Pulmonary artery endothelial cell (primary cell): ENCODE measurements around the gene BUB3. TPM values are rescaled to one million over a fixed set of nuclear protein-coding genes. Genes with fewer than 3 reads are reported as not detected.
A peak's percentile ranks its signal among the peaks of the same experiment; 100 is the strongest.

ENCODE experiments used
- DNase-seq: peaks from one replicate; pipeline ENCODE4 v3.0.0-alpha.2; 2011; ENCODE audit warnings: low read depth, low spot score
- total RNA-seq: library from RNA; depleted of rRNA; stranded (reverse); fragments of >200 nt; gene quantifications from 2 replicates; pipeline ENCODE4 v1.2.3, GENCODE V29; 2014

The BUB3 gene, protein sequence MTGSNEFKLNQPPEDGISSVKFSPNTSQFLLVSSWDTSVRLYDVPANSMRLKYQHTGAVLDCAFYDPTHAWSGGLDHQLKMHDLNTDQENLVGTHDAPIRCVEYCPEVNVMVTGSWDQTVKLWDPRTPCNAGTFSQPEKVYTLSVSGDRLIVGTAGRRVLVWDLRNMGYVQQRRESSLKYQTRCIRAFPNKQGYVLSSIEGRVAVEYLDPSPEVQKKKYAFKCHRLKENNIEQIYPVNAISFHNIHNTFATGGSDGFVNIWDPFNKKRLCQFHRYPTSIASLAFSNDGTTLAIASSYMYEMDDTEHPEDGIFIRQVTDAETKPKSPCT
- 323 and 341 TPM in 2 replicates for total RNA-seq

DNA sequence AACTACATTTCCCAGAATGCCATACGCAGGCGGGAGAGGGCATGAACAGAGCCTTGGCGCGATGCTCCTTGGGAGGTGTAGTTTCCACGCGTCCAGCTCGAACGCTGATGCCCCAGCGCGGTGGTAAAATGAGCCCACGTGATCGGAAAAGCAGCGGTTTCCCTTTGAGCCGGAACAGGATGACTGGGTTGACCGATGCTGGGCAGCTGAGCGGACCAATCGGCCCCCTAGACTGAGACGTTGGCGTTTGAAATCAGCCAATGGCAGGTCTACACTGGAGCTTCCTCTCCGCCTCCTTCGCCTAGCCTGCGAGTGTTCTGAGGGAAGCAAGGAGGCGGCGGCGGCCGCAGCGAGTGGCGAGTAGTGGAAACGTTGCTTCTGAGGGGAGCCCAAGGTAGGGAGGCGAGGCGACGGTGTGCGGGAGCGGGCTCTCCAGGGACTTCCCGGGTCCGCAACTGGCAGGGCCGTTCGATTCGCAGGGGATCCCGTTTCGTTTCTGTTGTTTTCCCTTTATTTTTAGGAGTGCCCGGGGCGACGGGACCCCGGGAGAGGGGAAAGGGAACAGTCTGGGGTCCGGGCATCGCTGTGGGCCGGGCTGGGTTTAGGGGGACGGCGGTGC, at the start of gene BUB3:
BUB3 (plus strand) TSS at position 311 of the 619 bp plus-strand sequence. CDS start 516 bp downstream, outside the sequence.
- DNase-seq, result peak; percentile 98

DNA sequence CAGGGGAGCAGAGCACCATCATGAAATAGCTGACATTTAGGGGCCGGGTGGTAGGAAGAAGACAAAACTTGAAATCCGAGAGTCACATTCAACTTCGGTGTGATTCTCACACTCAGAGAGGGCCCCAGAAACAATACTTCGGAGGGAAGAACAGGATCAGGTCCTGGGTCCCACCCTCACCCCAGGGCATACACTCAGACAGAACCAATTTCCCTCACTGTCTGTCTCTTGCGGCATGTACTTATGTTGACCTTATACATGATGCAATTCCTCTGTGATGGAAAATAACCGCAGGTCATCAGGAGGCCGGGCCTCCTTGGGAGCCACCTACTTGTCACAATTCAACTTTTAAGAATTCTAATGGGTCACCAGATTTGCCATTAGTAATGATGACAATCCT, 44.7 kb upstream of the BUB3 start:
- DNase-seq, result no peak

DNA sequence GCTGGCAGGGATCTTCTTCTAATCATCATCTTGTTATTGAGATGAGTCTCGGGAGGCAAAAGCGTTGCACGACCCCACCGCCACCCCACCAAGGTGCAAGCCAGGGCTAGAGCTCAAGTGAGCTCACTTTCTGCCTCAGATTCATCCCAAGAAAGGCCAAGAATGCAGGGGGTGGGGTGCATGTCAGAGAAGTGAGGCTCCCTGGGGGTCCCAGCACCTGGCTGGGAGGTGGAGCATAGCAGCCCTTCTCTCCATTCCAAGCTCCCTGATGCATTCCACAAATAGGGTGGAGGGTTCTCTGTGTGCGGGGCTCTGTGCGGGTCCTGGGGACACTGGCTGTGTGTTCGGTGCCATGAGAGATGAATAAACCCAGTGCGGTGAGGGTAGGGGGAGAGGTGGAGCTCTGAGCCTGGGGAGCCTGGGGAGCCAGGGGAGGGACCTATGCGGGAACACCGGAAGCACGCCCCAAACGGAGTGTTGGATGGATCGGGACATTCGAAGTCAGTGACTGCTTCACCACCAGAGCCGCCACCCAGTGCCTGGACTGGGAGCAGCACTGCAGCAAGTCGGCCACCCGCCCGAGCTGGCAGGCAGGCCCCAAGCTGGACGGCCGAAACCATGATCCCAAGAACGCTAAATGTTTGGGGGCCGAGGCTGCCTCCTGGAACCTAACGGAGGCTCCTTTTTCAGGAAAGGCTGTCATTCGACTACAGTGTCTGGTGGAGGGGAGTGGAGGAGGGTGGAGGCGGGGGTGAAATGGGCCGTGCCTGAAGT, 36.4 kb upstream of the BUB3 start:
- no peak for DNase-seq

DNA sequence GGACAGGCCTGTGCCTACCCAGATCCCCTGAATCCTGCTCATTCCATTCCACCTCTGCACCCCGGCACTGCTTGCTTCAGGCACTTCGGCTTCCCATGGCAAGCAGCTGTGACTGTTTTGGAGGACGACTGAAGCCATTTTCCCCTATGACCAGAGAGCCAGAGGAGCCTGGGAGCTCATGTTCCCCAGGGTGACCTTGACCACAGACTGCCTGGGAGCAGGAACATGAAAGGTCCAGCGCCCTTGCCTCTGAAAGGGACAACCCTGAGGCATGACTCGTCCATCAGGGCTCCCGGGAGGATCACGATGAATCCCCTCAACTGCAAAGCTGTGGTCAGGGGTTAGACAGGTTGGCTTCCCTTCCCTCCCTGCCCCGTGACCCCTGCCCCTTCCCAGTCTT, 35.1 kb upstream of the BUB3 start:
- DNase-seq, result no peak

DNA sequence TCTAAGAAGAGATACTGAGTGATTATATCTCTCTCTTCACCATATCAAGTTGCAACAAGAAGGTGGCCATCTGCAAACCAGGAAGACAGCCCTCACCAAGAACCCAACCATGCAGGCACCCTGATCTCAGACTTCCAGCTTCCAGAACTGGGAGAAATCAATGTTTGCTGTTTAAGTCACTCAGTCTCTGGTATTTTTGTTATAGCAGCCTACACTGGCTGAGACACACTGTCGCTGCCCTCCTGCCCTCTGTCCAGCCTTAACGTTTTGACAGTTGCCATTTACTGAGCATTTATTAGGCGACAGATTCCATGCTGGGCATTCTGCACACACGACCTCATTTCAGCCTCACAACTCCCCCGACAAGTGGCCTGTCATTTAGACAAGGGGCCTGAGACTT, 28.0 kb upstream of the BUB3 start:
- DNase-seq, result no peak

DNA sequence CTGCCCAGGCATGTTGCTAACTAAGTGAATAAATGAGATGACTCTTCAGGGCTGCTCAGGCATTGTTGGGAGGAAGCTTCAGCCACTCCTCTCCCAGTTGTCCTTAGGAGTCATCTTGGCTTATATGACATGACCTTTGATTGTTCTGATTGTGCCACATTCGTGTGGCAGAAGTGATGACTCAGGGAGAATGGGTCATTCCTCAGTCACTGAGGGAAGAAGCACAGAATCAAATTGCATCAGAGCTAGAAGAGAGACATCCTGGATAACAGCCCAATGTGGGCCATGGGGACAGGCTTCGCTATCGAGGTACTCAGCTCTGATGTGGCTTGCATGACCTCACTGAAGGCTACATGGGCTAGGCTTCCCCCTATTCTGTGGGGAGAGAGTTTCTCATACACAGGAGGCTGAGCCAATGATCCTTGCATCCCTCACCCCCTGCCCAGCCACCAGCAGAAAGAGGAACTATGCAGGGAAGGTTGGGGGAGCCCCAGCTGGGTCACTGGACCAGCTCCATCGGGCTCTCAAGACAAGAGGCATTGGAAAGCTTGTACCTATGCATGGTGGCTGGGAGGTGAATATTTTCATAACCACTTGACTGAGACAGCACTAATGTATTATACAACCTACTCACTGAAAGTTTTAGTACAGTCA, 24.5 kb upstream of the BUB3 start:
- DNase-seq, result no peak

DNA sequence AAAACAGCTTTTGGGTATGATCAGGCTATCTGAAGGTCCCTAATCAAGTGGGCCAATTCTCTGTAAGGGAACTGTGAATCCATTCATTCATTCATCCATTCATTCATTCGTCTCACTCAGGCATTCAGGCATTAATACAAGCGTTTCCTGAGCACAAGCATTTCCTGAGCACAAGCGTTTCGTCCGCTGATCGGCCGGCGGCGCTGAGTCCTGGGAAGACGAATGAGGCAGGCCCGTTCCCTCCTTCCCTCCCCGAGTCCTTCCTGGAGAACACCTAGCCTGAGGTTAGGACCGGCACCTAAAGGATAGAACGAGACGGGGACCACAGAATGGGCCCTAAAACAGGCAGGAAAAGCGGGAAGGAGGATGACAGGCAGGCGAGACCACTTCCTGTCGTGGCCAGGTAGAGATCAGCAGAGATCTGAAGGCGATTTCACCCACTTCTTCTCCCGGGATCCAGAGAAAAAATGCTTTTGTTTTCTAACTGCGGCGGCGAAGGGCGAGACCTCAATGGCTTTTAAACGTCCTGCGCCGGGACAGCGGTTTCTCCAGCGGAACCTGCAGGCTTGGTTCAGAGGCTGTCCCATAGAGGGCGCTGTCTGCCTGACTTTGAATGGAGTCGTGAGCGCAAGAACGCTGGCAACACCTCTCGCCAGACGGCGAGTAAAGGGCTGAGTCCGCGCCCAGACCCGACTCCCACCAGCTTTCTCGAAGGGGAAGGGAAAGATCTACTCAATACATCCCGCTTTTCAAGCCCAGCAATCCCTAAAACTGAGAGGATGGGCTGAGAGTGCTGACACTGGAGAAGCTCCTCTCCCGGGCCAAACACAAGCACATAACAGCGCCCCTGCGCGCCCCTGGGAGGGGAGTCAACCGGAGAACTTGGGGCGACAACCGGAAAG, 21.4 kb upstream of the BUB3 start:
- DNase-seq, result peak; percentile 26

DNA sequence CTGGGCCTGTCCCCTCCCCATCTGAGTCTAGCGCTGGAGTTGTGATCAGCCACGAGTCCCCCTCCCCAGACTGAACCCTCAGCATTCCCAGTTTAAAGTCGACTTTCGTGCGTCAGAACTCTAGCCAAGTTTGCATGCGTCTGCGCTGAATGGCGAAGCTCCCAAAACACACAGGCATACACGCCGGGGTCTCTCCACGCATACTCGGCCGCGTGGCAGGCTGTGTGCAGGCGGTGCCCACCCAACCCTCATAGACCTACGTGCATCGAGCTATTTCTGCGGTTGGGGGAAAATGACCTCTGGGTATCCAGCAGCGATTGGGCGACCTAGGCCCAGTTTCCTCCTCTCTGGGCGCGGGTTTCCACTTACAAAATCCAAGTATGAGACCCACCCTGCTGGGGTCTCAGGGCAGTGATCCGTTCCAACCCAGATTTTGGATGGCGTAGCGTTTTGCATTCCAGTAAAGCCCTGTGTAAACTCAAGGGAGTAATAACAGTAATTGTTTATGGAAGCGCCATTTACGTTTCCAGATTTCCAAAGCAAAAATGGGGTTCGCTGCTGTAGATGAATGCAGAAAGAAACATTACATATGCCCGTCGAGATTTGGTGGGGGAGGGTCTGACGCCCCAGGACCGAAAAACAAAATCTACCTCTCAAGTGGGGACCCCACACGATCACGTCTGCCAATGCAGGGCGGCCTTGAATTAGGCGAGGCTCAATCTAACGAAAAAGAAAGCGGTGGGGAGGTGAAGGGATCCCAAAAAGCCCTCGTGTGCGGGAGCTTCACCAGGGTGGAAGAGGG, 20.5 kb upstream of the BUB3 start:
- no peak for DNase-seq

DNA sequence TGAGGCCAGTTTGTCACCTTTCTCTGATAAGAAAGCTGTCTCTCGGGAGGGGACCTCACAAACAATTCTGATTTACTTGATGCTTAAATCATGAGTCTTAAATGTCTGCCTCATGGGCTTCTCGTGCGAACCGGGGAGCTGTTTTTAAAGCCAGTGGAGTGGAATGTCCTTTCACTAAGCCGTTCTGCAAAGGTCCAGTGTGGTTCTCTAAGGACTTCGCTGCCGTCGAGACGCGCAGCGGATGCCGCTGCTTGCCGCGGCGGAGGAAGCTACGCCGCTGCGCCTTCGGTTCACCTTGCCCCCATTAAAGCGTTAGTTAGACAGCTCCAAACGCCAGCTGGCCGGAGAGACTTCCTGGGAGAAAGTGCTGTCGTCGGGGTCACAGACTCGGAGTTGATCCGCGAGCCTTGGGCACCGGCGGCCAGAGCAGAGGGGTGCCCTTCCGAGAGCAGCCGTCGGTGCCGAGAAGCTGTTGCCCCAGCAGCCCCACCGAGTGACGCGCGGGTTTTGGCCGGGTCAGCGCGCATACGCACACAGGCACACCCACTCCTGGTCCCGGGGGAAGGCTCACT, 19.8 kb upstream of the BUB3 start:
- no peak for DNase-seq

DNA sequence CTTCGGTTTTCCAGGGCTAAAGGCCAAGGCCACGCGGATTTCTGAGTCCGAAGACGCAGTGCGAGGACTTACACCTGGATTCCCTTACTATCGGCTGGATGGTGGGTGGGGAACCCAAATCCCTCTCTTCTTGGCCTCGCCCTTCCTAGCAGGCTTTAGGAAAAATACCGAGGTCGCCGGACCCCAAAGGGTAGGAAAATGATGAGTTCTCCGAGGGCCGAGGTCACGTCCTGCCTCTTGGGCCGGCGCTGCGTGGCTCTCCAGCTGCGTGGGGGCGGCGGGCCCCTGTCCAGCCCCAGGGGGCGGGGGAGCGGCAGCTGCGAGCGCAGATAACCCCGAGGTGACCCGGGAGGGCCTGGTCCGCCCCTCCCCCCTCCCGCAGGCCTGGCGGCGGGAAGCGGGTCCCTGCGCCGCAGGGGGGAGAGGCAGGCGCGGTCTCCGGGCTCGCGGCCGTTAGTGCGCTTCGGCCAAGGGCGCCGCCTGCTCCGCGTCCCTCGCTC, 19.2 kb upstream of the BUB3 start:
- no peak for DNase-seq

DNA sequence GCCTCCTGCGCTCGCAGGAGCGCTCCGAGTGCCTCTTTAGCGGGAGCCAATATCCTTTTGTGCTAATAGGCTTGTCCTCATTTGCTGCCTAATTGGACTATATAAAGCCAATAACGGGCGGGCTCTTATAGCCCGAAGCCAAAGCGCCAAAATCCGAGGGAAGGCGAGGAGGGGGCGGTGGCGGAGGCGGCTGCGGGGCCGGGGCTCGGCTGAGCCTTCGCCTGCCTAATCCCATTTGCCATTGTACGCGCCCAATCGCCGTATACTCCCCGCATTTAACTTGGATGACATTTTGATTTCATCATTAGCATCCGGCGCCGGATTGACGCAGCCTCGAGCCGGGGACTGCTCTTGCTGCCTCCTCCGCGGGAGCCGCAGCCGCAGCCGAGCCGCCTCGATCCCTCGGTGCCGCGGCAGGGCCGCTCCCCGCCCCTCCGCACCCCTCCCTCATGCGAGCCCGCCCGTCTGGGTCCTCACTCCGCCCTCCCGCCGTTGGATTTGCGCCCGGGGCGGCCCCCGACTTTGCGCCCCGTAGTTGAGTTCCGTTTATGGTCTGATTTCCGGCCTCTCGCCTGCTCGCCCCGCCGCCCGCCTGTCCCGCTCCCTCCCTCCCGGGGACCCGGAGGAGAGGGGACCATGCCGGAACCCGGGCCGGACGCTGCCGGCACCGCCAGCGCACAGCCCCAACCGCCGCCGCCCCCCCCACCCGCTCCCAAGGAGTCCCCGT, 18.6 kb upstream of the BUB3 start, which contains the start of gene HMX3:
HMX3 (plus strand) TSS at position 556 of the 727 bp plus-strand sequence; CDS start at position 637, 81 bp downstream.
- DNase-seq, result no peak

DNA sequence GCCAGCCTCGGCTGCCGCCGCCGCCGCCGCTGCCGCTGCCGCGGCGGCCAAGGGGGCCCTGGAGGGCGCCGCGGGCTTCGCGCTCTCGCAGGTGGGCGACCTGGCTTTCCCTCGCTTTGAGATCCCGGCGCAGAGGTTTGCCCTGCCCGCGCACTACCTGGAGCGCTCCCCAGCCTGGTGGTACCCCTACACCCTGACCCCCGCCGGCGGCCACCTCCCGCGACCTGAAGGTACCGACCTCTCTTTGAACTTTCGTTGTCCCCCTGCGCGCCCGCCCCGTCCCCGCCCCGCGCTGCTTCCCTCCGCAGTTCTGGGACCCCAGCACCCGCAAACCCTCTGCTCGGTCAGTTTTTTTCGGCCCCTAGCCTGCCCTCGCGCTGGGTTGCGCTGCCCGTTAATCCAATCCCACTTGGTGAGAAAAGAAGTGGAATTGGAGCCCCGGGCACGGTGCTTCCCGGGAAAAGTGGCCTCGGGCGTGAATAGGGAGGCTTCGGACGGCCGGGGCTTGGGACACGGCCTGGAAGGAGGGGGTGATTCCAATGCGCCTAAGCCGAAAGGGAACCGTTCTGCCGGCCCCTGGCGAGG, 17.9 kb upstream of the BUB3 start:
- no peak for DNase-seq

DNA sequence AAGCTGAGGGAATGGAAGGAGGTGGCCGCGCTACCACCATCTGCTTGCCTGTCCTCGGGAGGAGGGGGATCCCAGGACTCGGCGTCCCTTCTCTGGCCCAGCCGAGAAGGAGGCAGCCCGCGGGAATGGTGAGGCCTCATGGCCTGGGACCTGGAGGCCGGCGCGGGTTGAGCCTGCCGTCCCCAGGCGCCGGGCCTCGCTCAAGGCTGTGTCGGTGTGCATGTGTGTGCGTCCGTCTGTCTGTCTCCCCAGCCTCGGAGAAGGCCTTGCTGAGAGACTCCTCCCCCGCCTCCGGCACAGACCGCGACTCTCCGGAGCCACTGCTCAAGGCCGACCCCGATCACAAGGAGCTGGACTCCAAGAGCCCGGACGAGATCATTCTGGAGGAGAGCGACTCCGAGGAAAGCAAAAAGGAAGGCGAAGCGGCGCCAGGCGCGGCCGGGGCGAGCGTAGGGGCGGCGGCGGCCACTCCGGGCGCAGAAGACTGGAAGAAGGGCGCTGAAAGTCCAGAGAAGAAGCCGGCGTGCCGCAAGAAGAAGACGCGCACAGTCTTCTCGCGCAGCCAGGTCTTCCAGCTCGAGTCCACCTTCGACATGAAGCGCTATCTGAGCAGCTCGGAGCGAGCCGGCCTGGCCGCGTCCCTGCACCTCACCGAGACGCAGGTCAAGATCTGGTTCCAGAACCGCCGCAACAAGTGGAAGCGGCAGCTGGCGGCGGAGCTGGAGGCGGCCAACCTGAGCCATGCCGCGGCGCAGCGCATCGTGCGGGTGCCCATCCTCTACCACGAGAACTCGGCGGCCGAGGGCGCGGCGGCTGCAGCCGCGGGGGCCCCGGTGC, 17.2 kb upstream of the BUB3 start:
- no peak for DNase-seq

DNA sequence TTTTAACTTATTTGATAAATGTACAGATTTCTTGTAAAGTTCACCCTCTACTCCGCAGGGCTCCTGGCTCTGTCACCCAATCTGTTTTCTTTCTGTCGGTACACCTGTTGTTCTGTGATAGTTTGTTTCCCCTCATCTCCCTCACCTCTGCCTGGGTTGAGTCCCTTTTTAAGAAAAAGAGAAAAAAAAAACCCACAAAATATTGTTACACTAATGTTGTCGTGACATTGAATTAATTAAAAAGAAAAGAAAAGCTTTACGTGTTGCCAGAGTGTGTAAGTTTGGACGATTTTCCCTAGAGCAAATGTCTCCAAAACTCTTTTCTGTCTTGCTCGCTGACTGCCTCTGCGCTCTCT, 15.1 kb upstream of the BUB3 start:
- DNase-seq, result no peak

DNA sequence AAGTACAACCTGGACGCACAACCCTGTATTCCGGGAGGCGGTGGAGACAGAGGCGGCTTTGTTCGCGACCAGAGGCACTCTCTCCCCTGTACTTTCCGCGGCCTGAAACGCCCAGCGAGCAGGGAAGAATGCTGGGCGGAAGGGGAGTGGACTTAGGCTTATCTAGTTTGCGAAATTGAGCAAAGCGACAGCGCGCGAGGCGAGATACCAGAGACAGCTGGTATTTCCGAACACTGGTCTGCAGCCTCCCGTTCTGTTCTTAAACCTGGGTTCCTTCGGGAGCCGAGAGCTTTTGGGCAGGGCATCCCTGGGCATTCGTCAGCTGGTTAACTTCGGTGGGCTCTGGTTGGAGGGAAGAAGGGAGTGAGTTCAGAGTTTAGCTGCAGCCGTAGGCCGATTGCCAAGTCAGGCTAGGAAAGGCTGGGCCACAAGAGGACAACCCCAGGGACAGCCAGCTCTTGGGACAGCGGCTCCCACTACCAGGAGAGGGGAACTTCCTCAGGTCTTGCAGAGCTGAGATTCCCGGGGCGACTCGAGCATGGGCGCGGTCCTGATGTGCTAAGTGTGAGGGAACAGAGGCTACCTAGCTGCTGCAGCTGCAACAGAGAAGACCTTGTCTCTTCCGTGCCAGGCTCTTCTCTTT, 14.6 kb upstream of the BUB3 start:
- DNase-seq, result no peak

DNA sequence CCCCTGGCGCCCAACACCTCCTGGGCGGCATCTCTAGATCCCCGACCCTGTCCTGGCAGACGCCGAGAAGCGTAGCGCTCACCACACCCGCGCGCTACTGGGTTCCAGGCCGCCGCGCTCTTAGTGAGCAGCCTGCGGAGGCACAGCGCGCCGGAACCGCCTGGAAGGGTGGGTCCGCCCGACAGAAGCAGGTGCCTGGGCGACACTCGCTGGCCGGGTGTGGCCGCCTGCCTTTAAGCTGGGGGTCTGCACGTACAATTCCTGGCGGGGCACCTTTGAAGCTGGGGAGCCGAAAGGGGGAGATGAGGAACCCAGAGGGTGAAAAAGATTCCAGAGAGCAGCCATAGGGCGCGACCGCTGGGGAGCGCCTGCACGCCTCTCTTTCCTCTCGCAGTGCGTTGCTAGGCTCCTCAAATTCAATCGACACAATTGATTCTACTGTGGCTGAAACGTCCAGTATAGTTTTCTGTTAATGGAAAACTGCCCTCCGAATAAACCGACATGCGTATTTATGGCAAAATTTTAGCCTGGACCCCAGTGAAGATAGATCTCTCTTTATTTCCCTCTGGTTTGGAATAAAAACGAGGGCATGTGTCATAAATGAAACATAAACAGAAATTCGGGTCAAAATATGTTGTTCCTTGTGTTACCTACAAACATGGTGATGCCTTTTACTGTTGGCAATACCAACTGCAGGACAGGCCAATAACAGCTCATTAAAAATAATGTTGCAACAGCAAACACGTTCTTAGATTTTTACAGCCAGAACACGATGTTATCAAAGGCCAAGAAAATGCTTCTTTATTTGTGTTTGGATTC, 13.8 kb upstream of the BUB3 start:
- no peak for DNase-seq
